Hematopoietic multipotent progenitor cell treated with erythropoietin and hydrocortisone succinate and interleukin-3 and kit ligand, for 15 days (in vitro differentiated cells): Measurements from ENCODE around the gene RHBDF2.
A peak's percentile ranks its signal among the peaks of the same experiment; 100 is the strongest.

Experiments
- DNase-seq: peaks from one replicate; pipeline ENCODE4 v3.0.0-alpha.2; 2015; ENCODE audit warnings: low spot score

The RHBDF2 gene

GRCh38 chr17:76501018-76501826 lies at the start of gene RHBDF2:
RHBDF2 (minus strand) TSS chr17:76501423; CDS start chr17:76481524, 19,899 bp downstream.
- peak; percentile 91 for DNase-seq

GRCh38 chr17:76549539-76549938 lies 48.3 kb upstream of the RHBDF2 start:
- DNase-seq = no peak

- DNase-seq = no peak
These were observed 47.9 kb upstream of the RHBDF2 start for GRCh38 chr17:76549215-76549518.

- no peak for DNase-seq
These were observed 47.4 kb upstream of the RHBDF2 start for GRCh38 chr17:76548378-76549214.

- no peak for DNase-seq
These were observed 46.5 kb upstream of the RHBDF2 start for GRCh38 chr17:76547642-76548202.

GRCh38 chr17:76547183-76547641 lies 46.0 kb upstream of the RHBDF2 start:
- DNase-seq = peak; percentile 53

- DNase-seq = no peak
These were observed 45.4 kb upstream of the RHBDF2 start for GRCh38 chr17:76546556-76547182.

GRCh38 chr17:76545918-76546555 lies 44.8 kb upstream of the RHBDF2 start:
- no peak for DNase-seq

GRCh38 chr17:76544546-76545365 lies 43.5 kb upstream of the RHBDF2 start:
- no peak for DNase-seq

GRCh38 chr17:76543826-76544545 lies 42.8 kb upstream of the RHBDF2 start:
- no peak for DNase-seq

GRCh38 chr17:76543482-76543825 lies 42.2 kb upstream of the RHBDF2 start:
- DNase-seq = no peak

- DNase-seq = no peak
These were observed 41.8 kb upstream of the RHBDF2 start for GRCh38 chr17:76542984-76543383.

- no peak for DNase-seq
These were observed 41.3 kb upstream of the RHBDF2 start for GRCh38 chr17:76542566-76542971.

GRCh38 chr17:76541739-76542454 lies 40.7 kb upstream of the RHBDF2 start:
- DNase-seq = no peak

- DNase-seq = no peak
These were observed 39.4 kb upstream of the RHBDF2 start for GRCh38 chr17:76540381-76541300.

- DNase-seq = no peak
These were observed 38.5 kb upstream of the RHBDF2 start, which contains the start of gene PRCD for GRCh38 chr17:76539631-76540271. PRCD (plus strand) TSS chr17:76540044; CDS start chr17:76540142, 98 bp downstream.

GRCh38 chr17:76538941-76539570 lies 37.8 kb upstream of the RHBDF2 start:
- DNase-seq = no peak
